WTC11 (cell line): ENCODE data around the gene PLIN4.
"Not testable (repeated sequence)": the region's sequence is repeated elsewhere in the genome, so short reads cannot be mapped to it uniquely, and the experiment has no call there.

Experiments
- RELA ChIP-seq: sonication (generic); formaldehyde crosslinking; IDR thresholded peaks from 2 replicates; pipeline ENCODE4 v1.8.1; 2022; ENCODE audit warnings: missing genetic modification reagents, mild to moderate bottlenecking, borderline replicate concordance
- TF ChIP-seq, protein P1 (sequence below): fragments of 200-600 bp; IDR thresholded peaks from 2 replicates; pipeline ENCODE4 v1.8.0; 2022; ENCODE audit warnings: antibody characterized with exemption

DNA sequence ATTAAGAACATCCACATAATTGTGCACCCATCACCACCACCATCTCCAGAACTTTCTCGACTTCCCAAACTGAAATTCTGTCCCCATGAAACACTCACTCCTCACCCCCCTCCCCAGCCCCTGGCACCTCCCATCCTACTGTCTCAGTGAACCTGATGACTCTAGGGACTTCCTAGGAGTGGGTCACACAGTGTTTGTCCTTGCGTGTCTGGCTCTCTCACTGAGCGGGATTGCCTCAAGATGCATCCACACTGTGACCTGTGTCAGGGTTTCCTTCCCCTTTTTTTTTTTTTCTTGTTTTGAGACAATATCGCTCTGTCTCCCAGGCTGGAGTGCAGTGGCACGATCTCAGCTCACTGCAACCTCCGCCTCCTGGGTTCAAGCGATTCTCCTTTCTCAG, 43.8 kb upstream of the PLIN4 start:
- TF ChIP-seq RELA (CRISPR knock-in tag), result not testable (repeated sequence)
- TF ChIP-seq, protein P1, sequence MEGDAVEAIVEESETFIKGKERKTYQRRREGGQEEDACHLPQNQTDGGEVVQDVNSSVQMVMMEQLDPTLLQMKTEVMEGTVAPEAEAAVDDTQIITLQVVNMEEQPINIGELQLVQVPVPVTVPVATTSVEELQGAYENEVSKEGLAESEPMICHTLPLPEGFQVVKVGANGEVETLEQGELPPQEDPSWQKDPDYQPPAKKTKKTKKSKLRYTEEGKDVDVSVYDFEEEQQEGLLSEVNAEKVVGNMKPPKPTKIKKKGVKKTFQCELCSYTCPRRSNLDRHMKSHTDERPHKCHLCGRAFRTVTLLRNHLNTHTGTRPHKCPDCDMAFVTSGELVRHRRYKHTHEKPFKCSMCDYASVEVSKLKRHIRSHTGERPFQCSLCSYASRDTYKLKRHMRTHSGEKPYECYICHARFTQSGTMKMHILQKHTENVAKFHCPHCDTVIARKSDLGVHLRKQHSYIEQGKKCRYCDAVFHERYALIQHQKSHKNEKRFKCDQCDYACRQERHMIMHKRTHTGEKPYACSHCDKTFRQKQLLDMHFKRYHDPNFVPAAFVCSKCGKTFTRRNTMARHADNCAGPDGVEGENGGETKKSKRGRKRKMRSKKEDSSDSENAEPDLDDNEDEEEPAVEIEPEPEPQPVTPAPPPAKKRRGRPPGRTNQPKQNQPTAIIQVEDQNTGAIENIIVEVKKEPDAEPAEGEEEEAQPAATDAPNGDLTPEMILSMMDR, result not testable (repeated sequence)
